ENCODE data around the gene SSBP4. TPM values are rescaled to one million over a fixed set of nuclear protein-coding genes. Genes with fewer than 3 reads are reported as not detected.

Gene SSBP4
- total and polyA plus RNA-seq, 2 experiments from 2014 or later: 44.4 to 52.0 TPM

DNA sequence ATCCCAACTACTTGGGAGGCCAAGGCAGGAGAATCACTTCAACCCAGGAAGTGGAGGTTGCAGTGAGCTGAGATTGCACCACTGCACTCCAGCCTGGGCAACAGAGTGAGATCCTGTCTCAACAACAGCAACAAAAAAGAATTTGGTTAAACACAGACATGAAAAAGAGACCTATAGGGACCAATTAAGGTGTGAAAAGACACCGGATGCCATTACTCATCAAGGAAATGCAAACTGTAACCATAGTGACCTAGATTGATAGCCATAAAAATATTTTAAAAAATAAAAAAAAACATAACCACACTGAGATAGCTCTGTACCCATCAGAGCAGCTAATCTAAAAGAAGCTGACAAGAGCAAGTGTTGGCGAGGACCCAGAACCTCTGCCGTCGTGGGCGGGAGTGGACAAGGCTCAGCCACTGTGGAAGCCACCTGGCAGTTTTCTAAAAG, 55.8 kb downstream of the SSBP4 start:
- Histone ChIP-seq H3K27me3 (ENCODE audit: insufficient read depth) (no peaks in the 10 kb centered on the region), H3K4me2 (no peak overlapping the region), H3K36me3 (ENCODE audit: insufficient read depth) (no peaks in the 10 kb centered on the region), H3F3A (replicated peaks; ENCODE audit: low read depth) (peaks cover 10% of the 10 kb centered on the region), H3K9me2 (ENCODE audit: insufficient read depth) (no peaks in the 10 kb centered on the region), H3K4me3 (no peak overlapping the region), H3K27ac (ENCODE audit: low read depth) (no peak overlapping the region), H2AFZ (no peak overlapping the region), H3K4me1 (ENCODE audit: insufficient read depth) (peaks cover 1% of the 10 kb centered on the region), H3K79me2 (replicated peaks; ENCODE audit: insufficient read depth) (peaks cover 20% of the 10 kb centered on the region), H4K20me1 (replicated peaks; ENCODE audit: insufficient read depth) (peaks cover 1% of the 10 kb centered on the region; the same call in 1 of the 2 replicates)
- Mint-ChIP-seq H3K36me3 (ENCODE audit: low read depth) (no peaks in the 10 kb centered on the region; the same call in 2 of the 3 replicates), H3K27ac (no peak overlapping the region), H3K4me1 (peaks cover 30% of the 10 kb centered on the region), H3K4me3 (no peak overlapping the region; the same call in 2 of the 3 replicates), H3K9me3 (no peaks in the 10 kb centered on the region), H3K27me3 (ENCODE audit: insufficient read depth, low read depth, poor library complexity) (peaks cover 30% of the 10 kb centered on the region)
- ATAC-seq: no peak
- DNase-seq (ENCODE audit: low spot score): no peak
- TF ChIP-seq JUNB (IDR thresholded peaks at IDR 0.05; ENCODE audit: unreplicated experiment): no peak
- no peak for TF ChIP-seq ZNF331 (CRISPR knock-in tag; IDR thresholded peaks at IDR 0.05; ENCODE audit: low read depth)
- no peak for TF ChIP-seq EZH2phosphoT487 (IDR thresholded peaks at IDR 0.05; ENCODE audit: unreplicated experiment)
- TF ChIP-seq POLR2AphosphoS5 (IDR thresholded peaks at IDR 0.05; ENCODE audit: low read depth): no peak
- no peak for TF ChIP-seq EZH2 (IDR thresholded peaks at IDR 0.05; ENCODE audit: low read depth, unreplicated experiment)
- TF ChIP-seq, protein P1, sequence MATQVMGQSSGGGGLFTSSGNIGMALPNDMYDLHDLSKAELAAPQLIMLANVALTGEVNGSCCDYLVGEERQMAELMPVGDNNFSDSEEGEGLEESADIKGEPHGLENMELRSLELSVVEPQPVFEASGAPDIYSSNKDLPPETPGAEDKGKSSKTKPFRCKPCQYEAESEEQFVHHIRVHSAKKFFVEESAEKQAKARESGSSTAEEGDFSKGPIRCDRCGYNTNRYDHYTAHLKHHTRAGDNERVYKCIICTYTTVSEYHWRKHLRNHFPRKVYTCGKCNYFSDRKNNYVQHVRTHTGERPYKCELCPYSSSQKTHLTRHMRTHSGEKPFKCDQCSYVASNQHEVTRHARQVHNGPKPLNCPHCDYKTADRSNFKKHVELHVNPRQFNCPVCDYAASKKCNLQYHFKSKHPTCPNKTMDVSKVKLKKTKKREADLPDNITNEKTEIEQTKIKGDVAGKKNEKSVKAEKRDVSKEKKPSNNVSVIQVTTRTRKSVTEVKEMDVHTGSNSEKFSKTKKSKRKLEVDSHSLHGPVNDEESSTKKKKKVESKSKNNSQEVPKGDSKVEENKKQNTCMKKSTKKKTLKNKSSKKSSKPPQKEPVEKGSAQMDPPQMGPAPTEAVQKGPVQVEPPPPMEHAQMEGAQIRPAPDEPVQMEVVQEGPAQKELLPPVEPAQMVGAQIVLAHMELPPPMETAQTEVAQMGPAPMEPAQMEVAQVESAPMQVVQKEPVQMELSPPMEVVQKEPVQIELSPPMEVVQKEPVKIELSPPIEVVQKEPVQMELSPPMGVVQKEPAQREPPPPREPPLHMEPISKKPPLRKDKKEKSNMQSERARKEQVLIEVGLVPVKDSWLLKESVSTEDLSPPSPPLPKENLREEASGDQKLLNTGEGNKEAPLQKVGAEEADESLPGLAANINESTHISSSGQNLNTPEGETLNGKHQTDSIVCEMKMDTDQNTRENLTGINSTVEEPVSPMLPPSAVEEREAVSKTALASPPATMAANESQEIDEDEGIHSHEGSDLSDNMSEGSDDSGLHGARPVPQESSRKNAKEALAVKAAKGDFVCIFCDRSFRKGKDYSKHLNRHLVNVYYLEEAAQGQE (IDR thresholded peaks at IDR 0.05; ENCODE audit: unreplicated experiment): no peak
- TF ChIP-seq, protein P2, sequence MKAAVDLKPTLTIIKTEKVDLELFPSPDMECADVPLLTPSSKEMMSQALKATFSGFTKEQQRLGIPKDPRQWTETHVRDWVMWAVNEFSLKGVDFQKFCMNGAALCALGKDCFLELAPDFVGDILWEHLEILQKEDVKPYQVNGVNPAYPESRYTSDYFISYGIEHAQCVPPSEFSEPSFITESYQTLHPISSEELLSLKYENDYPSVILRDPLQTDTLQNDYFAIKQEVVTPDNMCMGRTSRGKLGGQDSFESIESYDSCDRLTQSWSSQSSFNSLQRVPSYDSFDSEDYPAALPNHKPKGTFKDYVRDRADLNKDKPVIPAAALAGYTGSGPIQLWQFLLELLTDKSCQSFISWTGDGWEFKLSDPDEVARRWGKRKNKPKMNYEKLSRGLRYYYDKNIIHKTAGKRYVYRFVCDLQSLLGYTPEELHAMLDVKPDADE (IDR thresholded peaks at IDR 0.05): no peak
- TF ChIP-seq, protein P3, sequence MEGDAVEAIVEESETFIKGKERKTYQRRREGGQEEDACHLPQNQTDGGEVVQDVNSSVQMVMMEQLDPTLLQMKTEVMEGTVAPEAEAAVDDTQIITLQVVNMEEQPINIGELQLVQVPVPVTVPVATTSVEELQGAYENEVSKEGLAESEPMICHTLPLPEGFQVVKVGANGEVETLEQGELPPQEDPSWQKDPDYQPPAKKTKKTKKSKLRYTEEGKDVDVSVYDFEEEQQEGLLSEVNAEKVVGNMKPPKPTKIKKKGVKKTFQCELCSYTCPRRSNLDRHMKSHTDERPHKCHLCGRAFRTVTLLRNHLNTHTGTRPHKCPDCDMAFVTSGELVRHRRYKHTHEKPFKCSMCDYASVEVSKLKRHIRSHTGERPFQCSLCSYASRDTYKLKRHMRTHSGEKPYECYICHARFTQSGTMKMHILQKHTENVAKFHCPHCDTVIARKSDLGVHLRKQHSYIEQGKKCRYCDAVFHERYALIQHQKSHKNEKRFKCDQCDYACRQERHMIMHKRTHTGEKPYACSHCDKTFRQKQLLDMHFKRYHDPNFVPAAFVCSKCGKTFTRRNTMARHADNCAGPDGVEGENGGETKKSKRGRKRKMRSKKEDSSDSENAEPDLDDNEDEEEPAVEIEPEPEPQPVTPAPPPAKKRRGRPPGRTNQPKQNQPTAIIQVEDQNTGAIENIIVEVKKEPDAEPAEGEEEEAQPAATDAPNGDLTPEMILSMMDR (conservative IDR thresholded peaks at IDR 0.05; ENCODE audit: low read depth in 2 of 2): no peak
- TF ChIP-seq ZNF114 (CRISPR knock-in tag; IDR thresholded peaks at IDR 0.05): no peak
- TF ChIP-seq, protein P4, sequence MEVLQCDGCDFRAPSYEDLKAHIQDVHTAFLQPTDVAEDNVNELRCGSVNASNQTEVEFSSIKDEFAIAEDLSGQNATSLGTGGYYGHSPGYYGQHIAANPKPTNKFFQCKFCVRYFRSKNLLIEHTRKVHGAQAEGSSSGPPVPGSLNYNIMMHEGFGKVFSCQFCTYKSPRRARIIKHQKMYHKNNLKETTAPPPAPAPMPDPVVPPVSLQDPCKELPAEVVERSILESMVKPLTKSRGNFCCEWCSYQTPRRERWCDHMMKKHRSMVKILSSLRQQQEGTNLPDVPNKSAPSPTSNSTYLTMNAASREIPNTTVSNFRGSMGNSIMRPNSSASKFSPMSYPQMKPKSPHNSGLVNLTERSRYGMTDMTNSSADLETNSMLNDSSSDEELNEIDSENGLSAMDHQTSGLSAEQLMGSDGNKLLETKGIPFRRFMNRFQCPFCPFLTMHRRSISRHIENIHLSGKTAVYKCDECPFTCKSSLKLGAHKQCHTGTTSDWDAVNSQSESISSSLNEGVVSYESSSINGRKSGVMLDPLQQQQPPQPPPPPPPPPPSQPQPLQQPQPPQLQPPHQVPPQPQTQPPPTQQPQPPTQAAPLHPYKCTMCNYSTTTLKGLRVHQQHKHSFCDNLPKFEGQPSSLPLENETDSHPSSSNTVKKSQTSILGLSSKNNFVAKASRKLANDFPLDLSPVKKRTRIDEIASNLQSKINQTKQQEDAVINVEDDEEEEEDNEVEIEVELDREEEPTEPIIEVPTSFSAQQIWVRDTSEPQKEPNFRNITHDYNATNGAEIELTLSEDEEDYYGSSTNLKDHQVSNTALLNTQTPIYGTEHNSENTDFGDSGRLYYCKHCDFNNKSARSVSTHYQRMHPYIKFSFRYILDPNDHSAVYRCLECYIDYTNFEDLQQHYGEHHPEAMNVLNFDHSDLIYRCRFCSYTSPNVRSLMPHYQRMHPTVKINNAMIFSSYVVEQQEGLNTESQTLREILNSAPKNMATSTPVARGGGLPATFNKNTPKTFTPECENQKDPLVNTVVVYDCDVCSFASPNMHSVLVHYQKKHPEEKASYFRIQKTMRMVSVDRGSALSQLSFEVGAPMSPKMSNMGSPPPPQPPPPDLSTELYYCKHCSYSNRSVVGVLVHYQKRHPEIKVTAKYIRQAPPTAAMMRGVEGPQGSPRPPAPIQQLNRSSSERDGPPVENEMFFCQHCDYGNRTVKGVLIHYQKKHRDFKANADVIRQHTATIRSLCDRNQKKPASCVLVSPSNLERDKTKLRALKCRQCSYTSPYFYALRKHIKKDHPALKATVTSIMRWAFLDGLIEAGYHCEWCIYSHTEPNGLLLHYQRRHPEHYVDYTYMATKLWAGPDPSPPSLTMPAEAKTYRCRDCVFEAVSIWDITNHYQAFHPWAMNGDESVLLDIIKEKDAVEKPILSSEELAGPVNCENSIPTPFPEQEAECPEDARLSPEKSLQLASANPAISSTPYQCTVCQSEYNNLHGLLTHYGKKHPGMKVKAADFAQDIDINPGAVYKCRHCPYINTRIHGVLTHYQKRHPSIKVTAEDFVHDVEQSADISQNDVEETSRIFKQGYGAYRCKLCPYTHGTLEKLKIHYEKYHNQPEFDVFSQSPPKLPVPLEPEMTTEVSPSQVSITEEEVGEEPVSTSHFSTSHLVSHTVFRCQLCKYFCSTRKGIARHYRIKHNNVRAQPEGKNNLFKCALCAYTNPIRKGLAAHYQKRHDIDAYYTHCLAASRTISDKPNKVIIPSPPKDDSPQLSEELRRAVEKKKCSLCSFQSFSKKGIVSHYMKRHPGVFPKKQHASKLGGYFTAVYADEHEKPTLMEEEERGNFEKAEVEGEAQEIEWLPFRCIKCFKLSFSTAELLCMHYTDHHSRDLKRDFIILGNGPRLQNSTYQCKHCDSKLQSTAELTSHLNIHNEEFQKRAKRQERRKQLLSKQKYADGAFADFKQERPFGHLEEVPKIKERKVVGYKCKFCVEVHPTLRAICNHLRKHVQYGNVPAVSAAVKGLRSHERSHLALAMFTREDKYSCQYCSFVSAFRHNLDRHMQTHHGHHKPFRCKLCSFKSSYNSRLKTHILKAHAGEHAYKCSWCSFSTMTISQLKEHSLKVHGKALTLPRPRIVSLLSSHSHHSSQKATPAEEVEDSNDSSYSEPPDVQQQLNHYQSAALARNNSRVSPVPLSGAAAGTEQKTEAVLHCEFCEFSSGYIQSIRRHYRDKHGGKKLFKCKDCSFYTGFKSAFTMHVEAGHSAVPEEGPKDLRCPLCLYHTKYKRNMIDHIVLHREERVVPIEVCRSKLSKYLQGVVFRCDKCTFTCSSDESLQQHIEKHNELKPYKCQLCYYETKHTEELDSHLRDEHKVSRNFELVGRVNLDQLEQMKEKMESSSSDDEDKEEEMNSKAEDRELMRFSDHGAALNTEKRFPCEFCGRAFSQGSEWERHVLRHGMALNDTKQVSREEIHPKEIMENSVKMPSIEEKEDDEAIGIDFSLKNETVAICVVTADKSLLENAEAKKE (CRISPR knock-in tag; IDR thresholded peaks at IDR 0.05): no peak
- no peak for TF ChIP-seq CREB1 (CRISPR knock-in tag; IDR thresholded peaks at IDR 0.05; ENCODE audit: low read depth)
- TF ChIP-seq STAT1 (IDR thresholded peaks at IDR 0.05; ENCODE audit: unreplicated experiment): no peak
- no peak for TF ChIP-seq NANOG (IDR thresholded peaks at IDR 0.05; ENCODE audit: borderline replicate concordance)
